ENCODE results near the gene ZSWIM4. TPM values are rescaled to one million over a fixed set of nuclear protein-coding genes. Genes with fewer than 3 reads are reported as not detected.

Gene ZSWIM4
- total and polyA plus RNA-seq, 8 donors: 5.5 to 14.3 (median 7.7) TPM

- Histone ChIP-seq H3K4me1 (peaks cover 15 to 57% of the 10 kb centered on the region in 2 donors), H3K9me3 (no peaks in the 10 kb centered on the region), H3K36me3 (no peaks in the 10 kb centered on the region), H3K4me3 (no peak overlapping the region), H3K27ac (no peak overlapping the region), H3K27me3 (peaks cover 0 to 32% of the 10 kb centered on the region in 2 donors)
- ATAC-seq: no peak
- intact Hi-C loops (cut with DNase I): loop anchor here (5.0 to 10.0 kb wide), 3 partner anchors 82 to 269 kb away; partner anchors contain the start of gene C19orf53 (in 1 of the 2)
- TF ChIP-seq CTCF (IDR thresholded peaks at IDR 0.05): no peak
- no peak for DNase-seq
Measured at GRCh38 chr19:13864046-13864666, 68.9 kb downstream of the ZSWIM4 start.

GRCh38 chr19:13864667-13865570, 69.7 kb downstream of the ZSWIM4 start:
- Histone ChIP-seq H3K36me3 (no peaks in the 10 kb centered on the region), H3K27ac (no peak overlapping the region), H3K9me3 (no peaks in the 10 kb centered on the region), H3K27me3 (peaks cover 0 to 32% of the 10 kb centered on the region in 2 donors), H3K4me1 (peaks cover 15 to 57% of the 10 kb centered on the region in 2 donors), H3K4me3 (peak overlapping the region; percentile 50 to 51)
- no peak for TF ChIP-seq CTCF (IDR thresholded peaks at IDR 0.05)
- DNase-seq (no peak), ATAC-seq (no peak)
- intact Hi-C loops (cut with DNase I): loop anchor here (5.0 to 10.0 kb wide), 3 partner anchors 83 to 270 kb away; partner anchors contain the start of gene C19orf53 (in 1 of the 2)

- H3K4me1 ChIP-seq: peaks cover 15 to 52% of the 10 kb centered on the region in 2 donors
- peak overlapping the region; percentile 28 to 36 for H3K27ac ChIP-seq
- TF ChIP-seq CTCF (IDR thresholded peaks at IDR 0.05): no peak
- ATAC-seq (no peak), DNase-seq (peak in 1 of 4 donors; percentile 83)
- no peaks in the 10 kb centered on the region for H3K36me3 ChIP-seq
- H3K27me3 ChIP-seq: peaks cover 0 to 32% of the 10 kb centered on the region in 2 donors
- H3K9me3 ChIP-seq: no peaks in the 10 kb centered on the region
- intact Hi-C loops (cut with DNase I): loop anchor here (10.0 kb wide), 2 partner anchors 91 to 271 kb away; partner anchors contain the start of gene C19orf53 (in 1 of the 2)
- peak overlapping the region; percentile 50 to 51 for H3K4me3 ChIP-seq
Measured at GRCh38 chr19:13865571-13866462, 70.6 kb downstream of the ZSWIM4 start.

- no peaks in the 10 kb centered on the region for H3K9me3 ChIP-seq
- peak overlapping the region in 1 of 2 donors; percentile 51 for H3K4me3 ChIP-seq
- H3K27ac ChIP-seq: no peak overlapping the region
- H3K4me1 ChIP-seq: peaks cover 9 to 45% of the 10 kb centered on the region in 2 donors
- intact Hi-C loops (cut with DNase I): loop anchor here (10.0 kb wide), 2 partner anchors 92 to 272 kb away; partner anchors contain the start of gene C19orf53 (in 1 of the 2)
- no peak for TF ChIP-seq CTCF (IDR thresholded peaks at IDR 0.05)
- DNase-seq (no peak), ATAC-seq (no peak)
- peaks cover 0 to 32% of the 10 kb centered on the region in 2 donors for H3K27me3 ChIP-seq
- no peaks in the 10 kb centered on the region for H3K36me3 ChIP-seq
Measured at GRCh38 chr19:13866463-13867046, 71.3 kb downstream of the ZSWIM4 start.

All from left lung (tissue), 10 donors.